Left renal cortex interstitium (tissue), 4 donors: Measurements from ENCODE around the gene NUP133. TPM values are rescaled to one million over a fixed set of nuclear protein-coding genes. Genes with fewer than 3 reads are reported as not detected.

ENCODE experiments used
- polyA plus RNA-seq, 4 donors: library from polyadenylated mRNA; unstranded; fragments of 120-200 nt; gene quantifications; one replicate each; pipeline ENCODE4 v1.2.1, GENCODE V29; 2013; ENCODE audit not compliant: insufficient read length in 4 of 4

Gene NUP133
- polyA plus RNA-seq, 4 donors = 40.5 to 49.6 (median 44.3) TPM

Other genes starting within 250 kb of the NUP133 start
- gene RAB4A, start 237.2 kb downstream of the NUP133 start, polyA plus RNA-seq = 10 to 100 TPM; 55.6 to 57.7 (median 57.3) TPM
- 10 to 100 TPM in 1 of 4 donors, 1 to 10 TPM in 3; 8.3 to 10.9 (median 9.1) TPM for gene CCSAP, start 165.3 kb downstream of the NUP133 start, polyA plus RNA-seq
- gene ACTA1, start 74.2 kb downstream of the NUP133 start, polyA plus RNA-seq = 1 to 10 TPM in 2 of 4 donors, under 1 TPM in 2; 0.56 to 3.0 (median 1.3) TPM
- 10 to 100 TPM; 17.3 to 23.3 (median 20.1) TPM for gene ABCB10, start 50.4 kb upstream of the NUP133 start, polyA plus RNA-seq
- gene TAF5L, start 117.8 kb upstream of the NUP133 start, polyA plus RNA-seq = 10 to 100 TPM; 17.3 to 22.1 (median 18.8) TPM
- 1 to 10 TPM; 7.2 to 8.2 (median 7.8) TPM for gene URB2, start 117.9 kb upstream of the NUP133 start, polyA plus RNA-seq